HG03108 (cell line): Measurements from ENCODE around the gene FGD5.

ENCODE experiments used
- ATAC-seq: cut with Tn5 transposase; IDR thresholded peaks from one replicate; pipeline ENCODE4 v1.9.1; 2021; ENCODE audit warnings: moderate library complexity; ENCODE audit not compliant: unreplicated experiment

Gene FGD5

GRCh38 chr3:14872706-14873105, 53.9 kb downstream of the FGD5 start:
- no peak for ATAC-seq

GRCh38 chr3:14874784-14875183, 56.0 kb downstream of the FGD5 start:
- ATAC-seq, result no peak

- no peak for ATAC-seq
Observed at GRCh38 chr3:14875411-14876175, 56.8 kb downstream of the FGD5 start.

- no peak for ATAC-seq
Observed at GRCh38 chr3:14876921-14877333, 58.2 kb downstream of the FGD5 start.

- ATAC-seq, result no peak
Observed at GRCh38 chr3:14877469-14877868, 58.7 kb downstream of the FGD5 start.

- ATAC-seq, result no peak
Observed at GRCh38 chr3:14879211-14879874, 60.6 kb downstream of the FGD5 start.

GRCh38 chr3:14880447-14881106, 61.8 kb downstream of the FGD5 start:
- ATAC-seq, result no peak

GRCh38 chr3:14883226-14883625, 64.5 kb downstream of the FGD5 start:
- no peak for ATAC-seq

GRCh38 chr3:14884665-14885064, 65.9 kb downstream of the FGD5 start:
- no peak for ATAC-seq

GRCh38 chr3:14885307-14885706, 66.5 kb downstream of the FGD5 start:
- ATAC-seq, result no peak

GRCh38 chr3:14886101-14886500, 67.3 kb downstream of the FGD5 start:
- ATAC-seq, result no peak

- no peak for ATAC-seq
Observed at GRCh38 chr3:14889205-14889604, 70.4 kb downstream of the FGD5 start.

- no peak for ATAC-seq
Observed at GRCh38 chr3:14889943-14890342, 71.2 kb downstream of the FGD5 start.

- ATAC-seq, result peak; percentile 67
Observed at GRCh38 chr3:14890476-14890875, 71.7 kb downstream of the FGD5 start.

- no peak for ATAC-seq
Observed at GRCh38 chr3:14891135-14892132, 72.7 kb downstream of the FGD5 start.

- no peak for ATAC-seq
Observed at GRCh38 chr3:14892226-14892625, 73.5 kb downstream of the FGD5 start.

- no peak for ATAC-seq
Observed at GRCh38 chr3:14894085-14894484, 75.3 kb downstream of the FGD5 start.

GRCh38 chr3:14897266-14897665, 78.5 kb downstream of the FGD5 start:
- no peak for ATAC-seq

- ATAC-seq, result no peak
Observed at GRCh38 chr3:14898929-14899328, 80.2 kb downstream of the FGD5 start.

- no peak for ATAC-seq
Observed at GRCh38 chr3:14899993-14900618, 81.3 kb downstream of the FGD5 start.
